HK-2 (cell line): ENCODE data around the gene DIS3L2.

Experiments
- DNase-seq: peaks from one replicate; pipeline ENCODE4 v3.0.0-alpha.2; 2018; ENCODE audit not compliant: unreplicated experiment

Gene DIS3L2

DNA sequence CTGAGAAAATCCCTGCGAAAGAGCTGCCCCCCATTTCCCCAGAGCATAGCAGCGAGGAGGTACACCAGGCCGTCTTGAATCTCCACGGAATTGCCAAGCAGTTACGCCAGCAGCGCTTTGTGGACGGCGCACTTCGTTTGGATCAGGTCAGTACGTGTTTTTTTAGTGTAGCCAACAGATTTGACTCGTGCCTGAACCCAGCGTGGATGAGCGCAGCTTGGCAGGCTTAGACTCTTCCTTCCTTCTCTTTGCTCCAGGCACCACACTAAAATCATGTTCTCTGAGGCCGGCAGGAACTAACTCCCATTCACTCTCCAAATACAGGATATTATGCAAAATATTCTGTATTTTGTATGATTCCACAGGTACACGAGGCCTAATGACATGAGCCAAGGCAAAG, 301.8 kb downstream of the DIS3L2 start:
- DNase-seq: no peak

GRCh38 chr2:232264081-232264480, 302.6 kb downstream of the DIS3L2 start:
- no peak for DNase-seq

DNA sequence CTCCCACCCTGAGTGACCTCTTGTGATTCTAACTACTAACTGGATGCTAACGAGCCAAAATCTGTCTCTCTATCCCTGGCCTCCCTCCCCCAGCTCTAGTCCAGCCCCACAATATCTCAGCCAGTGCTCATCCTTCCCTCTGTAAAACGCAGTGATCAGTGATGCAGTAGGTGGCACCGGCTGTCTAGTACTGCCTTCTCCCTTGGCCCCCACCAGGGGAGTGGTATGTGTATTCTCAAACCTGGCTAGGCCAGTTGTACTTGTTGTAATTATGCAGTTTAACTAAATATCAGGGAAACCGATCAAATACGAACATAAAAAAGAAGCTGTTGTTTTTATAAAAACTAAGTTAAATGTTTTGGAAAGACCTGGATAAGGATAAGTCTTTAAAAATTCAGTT, 303.8 kb downstream of the DIS3L2 start:
- no peak for DNase-seq

DNA sequence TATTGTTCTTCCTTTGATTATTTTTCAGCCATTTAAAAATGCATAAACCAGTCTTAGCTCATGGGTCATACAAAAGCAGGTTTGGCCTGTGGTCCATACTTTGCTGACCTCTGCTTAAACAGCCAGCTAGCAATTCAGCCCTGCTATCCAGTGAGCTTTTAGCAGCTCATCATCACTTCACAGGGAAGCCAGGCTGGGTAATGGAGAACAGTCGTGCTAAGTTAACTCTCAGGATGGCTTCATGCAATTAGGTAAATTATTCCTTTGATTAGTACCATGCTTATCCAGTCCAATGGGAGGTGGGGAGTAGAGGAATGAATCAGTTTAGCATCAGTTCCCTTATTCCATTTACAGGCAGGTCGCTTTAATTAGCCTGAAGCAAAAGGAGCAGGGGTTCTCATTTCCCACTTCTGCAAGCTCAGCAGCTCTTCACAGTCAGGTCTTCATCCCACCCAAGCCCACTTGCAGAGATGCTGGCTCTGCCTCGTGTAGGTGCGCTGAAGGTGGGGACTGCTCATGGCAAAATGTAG, 307.2 kb downstream of the DIS3L2 start:
- no peak for DNase-seq

DNA sequence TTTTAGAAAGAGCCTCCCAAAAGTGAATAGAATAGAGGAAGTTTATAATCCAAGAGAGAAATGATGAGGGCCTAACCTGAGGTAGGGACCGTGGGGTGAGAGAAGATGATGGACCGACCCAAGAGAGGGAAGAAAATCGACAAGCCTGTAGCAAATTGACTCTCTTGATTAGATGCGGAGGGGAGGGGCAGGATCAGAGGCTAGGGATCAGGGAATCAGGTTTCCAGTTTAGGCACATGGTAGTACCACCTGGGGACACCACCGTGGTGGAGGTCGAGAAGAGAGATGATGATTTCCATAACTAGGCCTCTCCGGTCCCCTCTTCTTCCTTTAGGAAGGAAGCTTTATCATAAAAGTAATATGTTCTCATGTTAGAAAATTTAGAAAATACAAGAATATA, 308.4 kb downstream of the DIS3L2 start:
- DNase-seq: no peak

DNA sequence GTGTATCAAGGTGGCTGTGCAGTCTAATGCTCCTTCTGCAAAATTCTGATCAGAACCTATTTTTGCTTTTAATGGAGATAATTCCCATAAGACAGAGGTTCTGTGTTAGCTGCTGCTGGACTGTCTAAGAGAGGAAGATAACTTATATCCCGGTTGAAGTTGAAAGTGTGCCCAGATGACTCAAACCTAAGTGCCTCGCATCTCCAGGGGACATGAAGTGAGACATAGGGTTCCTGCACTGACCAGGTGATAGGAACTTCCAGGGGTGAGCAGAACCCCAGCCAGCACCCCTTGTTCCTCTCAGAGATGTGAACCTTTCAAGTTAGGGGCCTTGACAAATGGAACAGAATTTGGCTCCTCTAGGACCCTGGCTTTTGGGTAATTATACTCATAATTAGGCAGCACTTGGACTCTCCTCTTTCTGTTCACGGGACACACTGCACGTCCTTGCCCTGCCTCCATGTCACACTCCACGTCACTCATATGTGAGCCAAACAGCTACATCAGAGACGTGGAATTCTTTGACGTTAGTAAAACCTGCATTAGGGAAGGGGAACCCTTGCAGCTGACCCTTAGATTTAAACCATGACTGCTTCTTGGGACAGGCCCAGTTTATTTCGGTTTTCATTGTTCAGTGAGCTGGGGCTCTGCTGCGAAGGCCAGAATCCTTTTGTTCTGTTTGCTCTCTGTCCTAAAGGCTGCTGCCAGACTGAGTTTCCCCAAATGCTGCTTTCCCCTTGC, 312.6 kb downstream of the DIS3L2 start:
- DNase-seq: no peak

DNA sequence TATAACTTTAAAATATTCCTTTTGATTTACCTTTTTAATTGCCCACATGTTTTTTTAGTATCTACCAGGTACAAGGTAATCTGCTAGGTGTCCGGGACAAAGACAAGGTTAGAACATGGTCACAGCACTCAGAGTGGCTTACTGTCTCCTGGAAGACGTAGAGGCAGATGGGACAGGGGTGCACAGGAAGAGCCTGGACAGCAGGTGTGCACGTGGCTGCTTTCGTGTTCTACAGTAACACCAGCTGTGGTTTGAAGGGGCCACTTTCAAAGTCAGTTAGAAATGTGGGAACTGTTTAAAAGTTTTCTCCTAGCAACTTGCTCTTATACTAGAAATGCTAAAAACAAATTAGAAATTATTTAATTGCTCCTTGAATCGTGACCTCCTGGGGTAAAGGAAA, 314.2 kb downstream of the DIS3L2 start:
- no peak for DNase-seq

DNA sequence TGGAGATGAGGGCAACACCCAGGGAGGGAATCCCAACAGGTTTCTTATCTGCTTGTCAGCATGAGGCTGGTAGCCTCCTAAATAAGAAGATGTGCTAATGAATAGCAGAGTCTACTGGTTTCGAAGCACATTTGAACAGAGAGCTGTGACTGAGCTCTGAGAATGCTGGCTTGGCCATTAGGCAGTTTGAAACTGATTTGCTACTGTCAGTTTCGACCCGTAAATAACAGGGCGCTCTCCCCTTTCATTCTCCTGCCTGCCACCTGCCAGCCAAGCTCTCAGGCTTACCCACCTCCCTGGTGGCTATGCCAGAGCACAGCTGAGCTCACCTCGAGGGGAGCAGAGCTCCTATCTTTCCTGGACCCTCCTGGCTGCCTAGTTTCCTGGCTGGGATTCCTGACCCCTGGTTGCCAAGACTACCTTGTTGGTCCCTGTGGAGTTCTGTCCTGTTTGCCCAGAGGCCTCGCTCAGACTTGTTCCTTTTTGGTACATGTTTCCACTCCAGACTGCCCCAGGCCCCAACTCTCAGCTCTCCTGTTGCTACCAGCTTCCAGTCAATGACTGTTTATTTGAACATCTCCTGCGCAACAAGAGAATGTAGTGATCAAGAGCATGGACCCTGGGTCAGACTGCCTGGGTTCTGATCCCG, 314.7 kb downstream of the DIS3L2 start:
- no peak for DNase-seq

GRCh38 chr2:232276733-232277313, 315.3 kb downstream of the DIS3L2 start:
- no peak for DNase-seq

- DNase-seq: no peak
These were observed 317.0 kb downstream of the DIS3L2 start for GRCh38 chr2:232278534-232278933.

- DNase-seq: no peak
These were observed 318.8 kb downstream of the DIS3L2 start for GRCh38 chr2:232280341-232280740.

- no peak for DNase-seq
These were observed 320.5 kb downstream of the DIS3L2 start for GRCh38 chr2:232281858-232282507.

- DNase-seq: no peak
These were observed 321.1 kb downstream of the DIS3L2 start for GRCh38 chr2:232282508-232283055.

DNA sequence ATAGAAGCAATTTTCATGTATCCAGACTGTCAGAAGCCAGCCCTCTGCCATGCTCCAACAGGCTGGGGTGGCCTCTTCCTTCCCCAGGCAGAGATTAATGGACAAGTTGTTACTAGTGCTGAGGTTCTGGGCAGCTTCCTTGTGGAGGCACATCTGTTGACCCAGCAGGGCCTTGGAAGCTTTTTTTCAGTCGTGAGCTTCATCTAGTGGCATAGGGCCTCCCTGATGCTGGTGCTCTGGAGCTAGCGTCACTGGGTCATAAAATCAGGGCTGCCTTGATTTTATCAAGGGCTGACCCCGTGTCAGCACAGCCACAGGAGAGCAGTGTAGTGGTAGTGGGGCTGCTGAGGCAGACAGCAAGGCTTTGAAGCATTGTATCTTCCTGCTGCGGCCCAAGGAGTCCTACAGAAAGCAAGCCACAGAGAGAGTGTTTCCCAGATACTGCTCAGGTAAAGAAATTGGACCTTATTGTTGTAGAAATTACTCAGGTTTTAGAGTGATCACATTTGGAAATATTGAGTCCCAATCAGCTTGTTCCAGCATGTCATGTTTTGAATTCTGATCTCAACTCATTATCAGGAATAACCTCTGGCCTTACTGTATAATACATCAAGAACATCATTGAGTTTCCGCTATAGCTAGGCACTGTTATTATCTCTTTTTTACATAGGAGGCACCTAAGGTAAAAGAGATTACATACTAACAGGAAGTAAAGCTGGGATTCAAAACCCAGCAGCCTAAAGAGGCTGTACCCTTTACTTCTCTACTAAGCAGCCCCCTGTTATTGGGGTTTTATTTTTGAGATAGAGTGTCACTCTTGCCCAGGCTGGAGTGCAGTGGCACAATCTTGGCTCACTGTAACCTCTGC, 324.7 kb downstream of the DIS3L2 start:
- no peak for DNase-seq

DNA sequence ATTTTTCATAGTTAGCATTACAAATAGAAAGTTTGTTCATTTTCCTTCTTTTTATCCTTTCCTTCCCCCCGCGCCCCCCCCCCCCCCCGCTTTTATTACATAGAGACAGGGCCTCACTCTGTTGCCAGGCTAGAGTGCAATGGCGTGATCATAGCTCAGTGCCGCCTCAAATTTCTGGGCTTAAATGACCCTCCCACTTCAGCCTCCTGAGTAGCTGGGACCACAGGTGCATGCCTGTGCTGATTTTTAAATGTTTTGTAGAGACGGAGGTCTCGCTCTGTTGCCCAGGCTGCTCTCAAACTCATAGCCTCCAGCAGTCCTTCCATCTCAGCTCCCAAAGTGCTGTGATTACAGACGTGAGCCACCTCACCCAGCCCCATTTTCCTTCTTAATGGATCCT, 325.8 kb downstream of the DIS3L2 start:
- no peak for DNase-seq

DNA sequence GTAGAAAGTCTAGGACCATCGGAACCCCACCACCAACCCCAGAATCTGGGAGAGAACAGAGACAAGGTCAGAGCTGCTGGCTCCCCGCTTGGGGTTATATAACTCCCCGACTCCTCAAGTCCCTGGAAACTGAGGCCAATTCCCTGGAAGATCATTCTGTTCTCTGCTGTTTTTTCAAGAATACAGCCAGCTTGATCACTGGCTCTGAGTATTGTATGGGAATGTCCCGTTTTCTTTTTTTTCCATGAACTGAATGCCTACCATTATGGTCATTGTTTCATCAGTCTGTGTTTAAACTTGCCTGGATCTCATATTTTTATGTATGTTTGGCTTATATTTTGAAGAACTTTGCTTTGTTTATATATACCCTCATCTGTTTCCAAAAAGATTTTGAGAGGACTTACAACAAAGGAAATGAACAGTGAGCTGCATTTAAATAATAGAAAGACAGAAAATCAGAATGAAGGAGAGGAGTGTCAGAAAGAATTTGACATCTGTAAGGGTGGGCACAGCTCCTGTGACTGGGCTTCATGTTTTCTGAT, 327.0 kb downstream of the DIS3L2 start:
- DNase-seq: no peak

GRCh38 chr2:232290668-232291067, 329.2 kb downstream of the DIS3L2 start:
- no peak for DNase-seq

- DNase-seq: no peak
These were observed 329.8 kb downstream of the DIS3L2 start for GRCh38 chr2:232291343-232291742.

GRCh38 chr2:232292395-232293154, 331.1 kb downstream of the DIS3L2 start:
- DNase-seq: peak; percentile 35

DNA sequence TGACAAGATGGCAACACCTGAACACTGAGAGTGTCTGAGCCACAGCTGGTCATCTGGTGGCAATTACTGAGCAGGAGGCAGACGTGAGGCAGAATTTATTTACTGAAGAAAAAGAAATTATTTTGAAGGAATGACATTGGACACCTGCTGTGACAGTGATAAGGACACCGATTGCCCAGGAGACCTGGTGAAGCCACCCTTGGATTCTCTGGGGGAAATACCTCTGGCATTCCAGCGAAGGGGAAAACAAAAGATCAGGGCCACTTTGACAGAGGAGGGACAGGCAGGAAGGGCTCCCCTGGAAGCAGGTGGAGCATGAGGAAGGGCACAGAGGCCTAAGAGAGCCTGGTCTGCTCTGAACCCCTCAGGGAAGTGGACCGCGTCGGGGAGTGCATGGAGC, 331.7 kb downstream of the DIS3L2 start:
- no peak for DNase-seq
